BLaER1 treated with 17β-estradiol and CSF1 and Interleukin-3, amounts not matched to agents 10 nM and 100 nM (cell line): ENCODE measurements around the gene STOML1.
A peak's percentile ranks its signal among the peaks of the same experiment; 100 is the strongest.

Source experiments
- H3K27ac ChIP-seq, 11 experiments: shearing (Covaris generic); formaldehyde crosslinking; 2 replicates each; pipeline ENCODE4 v1.8.1; 2022
- H3K27me3 ChIP-seq, 11 experiments: shearing (Covaris generic); formaldehyde crosslinking; 2 replicates each; pipeline ENCODE4 v1.8.1; 2022
- H3K36me3 ChIP-seq, 11 experiments: shearing (Covaris generic); formaldehyde crosslinking; 2 replicates each; pipeline ENCODE4 v1.8.1; 2022
- H3K4me1 ChIP-seq, 10 experiments: shearing (Covaris generic); formaldehyde crosslinking; 2 replicates each; pipeline ENCODE4 v1.8.1; 2022
- H3K4me2 ChIP-seq, 11 experiments: shearing (Covaris generic); formaldehyde crosslinking; 2 replicates each; pipeline ENCODE4 v1.8.1; 2022
- H3K4me3 ChIP-seq, 10 experiments: shearing (Covaris generic); formaldehyde crosslinking; 2 replicates each; pipeline ENCODE4 v1.8.1; 2022
- H3K9ac ChIP-seq, 11 experiments: shearing (Covaris generic); formaldehyde crosslinking; 2 replicates each; pipeline ENCODE4 v1.8.1; 2022
- H3K9me3 ChIP-seq, 11 experiments: shearing (Covaris generic); formaldehyde crosslinking; replicated peaks in 1 of 11; 2 replicates each; pipeline ENCODE4 v1.8.1; 2022
- H4K20me1 ChIP-seq, 11 experiments: shearing (Covaris generic); formaldehyde crosslinking; 2 replicates each; pipeline ENCODE4 v1.8.1; 2022
- Cebpa-rat ChIP-seq, 11 experiments: shearing (Covaris generic); IDR thresholded peaks; 2 replicates each; pipeline ENCODE4 v1.8.1; 2022

STOML1 gene

GRCh38 chr15:73959012-73959581 is 33.0 kb downstream of the STOML1 start:
- TF ChIP-seq Cebpa-rat (IDR thresholded peaks at IDR 0.05) = no peak
- Histone ChIP-seq H3K9me3 (no peaks in the 10 kb centered on the region), H3K4me3 (no peak overlapping the region), H3K27me3 (no peaks in the 10 kb centered on the region), H3K9ac (peak overlapping the region in 3 of 11 experiments; percentile 14 to 31 (median 15); a peak in 5 of 22 replicates), H3K4me2 (peak overlapping the region; percentile 55 to 90 (median 74)), H3K27ac (peak overlapping the region in 9 of 11 experiments; percentile 8 to 49 (median 38); a peak in 10 of 22 replicates), H4K20me1 (no peaks in the 10 kb centered on the region), H3K4me1 (peaks cover 48 to 59% (median 54%) of the 10 kb centered on the region in 10 experiments), H3K36me3 (no peaks in the 10 kb centered on the region)

GRCh38 chr15:73957785-73958184 is 34.3 kb downstream of the STOML1 start:
- H3K27me3 ChIP-seq = no peaks in the 10 kb centered on the region
- no peak overlapping the region for H3K4me3 ChIP-seq
- H3K9ac ChIP-seq = no peak overlapping the region
- peaks cover 50 to 68% (median 57%) of the 10 kb centered on the region in 10 experiments for H3K4me1 ChIP-seq
- H3K4me2 ChIP-seq = peak overlapping the region; percentile 54 to 90 (median 75); a peak in 20 of 22 replicates
- H3K36me3 ChIP-seq = no peaks in the 10 kb centered on the region
- no peaks in the 10 kb centered on the region for H3K9me3 ChIP-seq
- no peaks in the 10 kb centered on the region for H4K20me1 ChIP-seq
- no peak for TF ChIP-seq Cebpa-rat (IDR thresholded peaks at IDR 0.05)
- peak overlapping the region in 4 of 11 experiments; percentile 22 to 43 (median 29); a peak in 7 of 22 replicates for H3K27ac ChIP-seq

GRCh38 chr15:73957276-73957675 is 34.8 kb downstream of the STOML1 start:
- no peak overlapping the region for H3K4me3 ChIP-seq
- H3K36me3 ChIP-seq = no peaks in the 10 kb centered on the region
- H3K4me2 ChIP-seq = peak overlapping the region; percentile 54 to 90 (median 75)
- H4K20me1 ChIP-seq = no peaks in the 10 kb centered on the region
- no peaks in the 10 kb centered on the region for H3K27me3 ChIP-seq
- peak overlapping the region in 6 of 11 experiments; percentile 8 to 43 (median 26); a peak in 8 of 22 replicates for H3K27ac ChIP-seq
- no peak for TF ChIP-seq Cebpa-rat (IDR thresholded peaks at IDR 0.05)
- peaks cover 55 to 73% (median 62%) of the 10 kb centered on the region in 10 experiments for H3K4me1 ChIP-seq
- no peaks in the 10 kb centered on the region for H3K9me3 ChIP-seq
- H3K9ac ChIP-seq = no peak overlapping the region

DNA sequence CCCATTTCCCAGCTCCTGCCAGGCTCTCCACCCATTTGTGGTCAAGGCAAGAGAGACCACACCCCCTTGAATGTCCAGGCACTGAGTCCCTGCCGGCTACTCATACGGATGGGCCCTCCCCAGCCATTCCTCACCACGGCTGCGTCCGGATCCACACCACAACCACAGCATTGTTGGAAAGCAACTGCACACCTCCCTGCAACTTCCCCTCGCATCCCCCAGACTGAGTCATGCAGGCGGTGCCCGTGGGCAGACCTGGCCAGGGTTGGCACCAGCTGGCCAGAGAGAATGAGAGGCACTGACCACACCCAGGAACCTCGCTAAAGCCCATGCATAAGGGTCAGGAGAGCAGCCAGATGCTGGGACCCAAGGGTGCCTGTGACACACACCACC is 35.4 kb downstream of the STOML1 start:
- H3K9ac ChIP-seq = no peak overlapping the region
- no peak for TF ChIP-seq Cebpa-rat (IDR thresholded peaks at IDR 0.05)
- H3K9me3 ChIP-seq = no peaks in the 10 kb centered on the region
- H3K36me3 ChIP-seq = no peaks in the 10 kb centered on the region
- peak overlapping the region; percentile 54 to 90 (median 75) for H3K4me2 ChIP-seq
- no peak overlapping the region for H3K4me3 ChIP-seq
- H3K27ac ChIP-seq = peak overlapping the region in 3 of 11 experiments; percentile 24 to 43 (median 34); a peak in 4 of 22 replicates
- H3K4me1 ChIP-seq = peaks cover 60 to 78% (median 67%) of the 10 kb centered on the region in 10 experiments
- H3K27me3 ChIP-seq = no peaks in the 10 kb centered on the region
- no peaks in the 10 kb centered on the region for H4K20me1 ChIP-seq

DNA sequence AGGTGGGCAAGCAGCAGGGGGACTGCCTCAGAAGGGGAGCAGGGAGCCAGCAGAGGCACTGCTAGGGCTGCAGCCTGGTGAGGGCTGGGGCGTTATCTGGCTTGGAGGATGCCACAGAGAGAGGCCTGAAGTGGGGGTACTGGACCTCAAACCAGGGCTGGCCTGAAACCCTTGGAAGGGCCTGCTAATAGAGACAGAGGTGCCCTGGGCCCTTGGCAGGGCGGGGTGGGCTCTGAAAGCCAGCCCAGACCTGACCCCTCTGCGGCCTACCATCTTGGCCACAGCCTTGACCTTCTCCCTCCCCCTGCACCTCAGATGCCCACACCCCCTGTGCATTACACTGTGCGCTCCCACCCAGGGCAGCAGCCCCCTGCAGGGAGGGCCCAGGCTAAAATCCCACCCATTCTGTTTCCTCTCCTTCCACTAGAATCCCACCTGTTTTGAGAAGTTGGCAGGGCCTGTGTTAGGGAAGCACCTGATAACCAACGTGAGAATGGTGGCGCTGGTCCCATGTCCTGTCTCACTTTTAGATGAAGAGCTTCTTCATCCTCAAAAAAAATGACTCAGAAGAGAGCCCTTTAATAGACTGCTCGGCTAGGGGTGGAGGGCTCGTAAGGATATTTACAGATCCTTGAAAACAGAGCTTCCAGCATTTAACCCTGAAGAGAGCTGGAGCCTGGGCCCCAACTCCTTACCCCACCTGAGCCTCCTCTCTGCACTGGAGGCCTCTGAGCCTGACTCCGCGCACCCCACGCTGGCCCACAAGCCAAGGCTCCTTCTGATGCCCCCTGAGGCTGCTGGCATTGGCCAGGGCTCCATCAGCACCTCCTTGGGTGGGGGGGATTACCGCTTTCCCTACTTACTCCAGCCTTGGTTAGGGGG is 36.0 kb downstream of the STOML1 start:
- Histone ChIP-seq H3K4me2 (peak overlapping the region; percentile 54 to 90 (median 75)), H3K4me1 (peaks cover 66 to 85% (median 73%) of the 10 kb centered on the region in 10 experiments)

GRCh38 chr15:73955326-73955725 is 36.8 kb downstream of the STOML1 start:
- Histone ChIP-seq H3K9ac (no peak overlapping the region), H3K27me3 (no peaks in the 10 kb centered on the region), H3K36me3 (no peaks in the 10 kb centered on the region), H4K20me1 (no peaks in the 10 kb centered on the region), H3K27ac (no peak overlapping the region), H3K4me1 (peaks cover 72 to 87% (median 79%) of the 10 kb centered on the region in 10 experiments), H3K4me2 (peak overlapping the region in 2 of 11 experiments; percentile 87; a peak in 3 of 22 replicates), H3K4me3 (no peak overlapping the region), H3K9me3 (no peaks in the 10 kb centered on the region)
- TF ChIP-seq Cebpa-rat (IDR thresholded peaks at IDR 0.05) = no peak

More for the DNA sequence above, 36.0 kb downstream of the STOML1 start:
- no peaks in the 10 kb centered on the region for H3K9me3 ChIP-seq
- H3K4me3 ChIP-seq = no peak overlapping the region
- no peaks in the 10 kb centered on the region for H4K20me1 ChIP-seq
- H3K9ac ChIP-seq = no peak overlapping the region; a peak in 1 of 22 replicates
- H3K27me3 ChIP-seq = no peaks in the 10 kb centered on the region
- H3K36me3 ChIP-seq = no peaks in the 10 kb centered on the region
- no peak for TF ChIP-seq Cebpa-rat (IDR thresholded peaks at IDR 0.05)
- H3K27ac ChIP-seq = no peak overlapping the region

- Histone ChIP-seq H3K9me3 (no peaks in the 10 kb centered on the region), H3K9ac (peak overlapping the region in 1 of 11 experiments; percentile 5; a peak in 1 of 22 replicates), H3K4me1 (peaks cover 65 to 85% (median 75%) of the 10 kb centered on the region in 10 experiments), H3K27ac (no peak overlapping the region), H3K27me3 (no peaks in the 10 kb centered on the region), H3K4me2 (peak overlapping the region in 7 of 11 experiments; percentile 3 to 44 (median 14); a peak in 8 of 22 replicates), H3K4me3 (no peak overlapping the region), H4K20me1 (0 out of 22 replicates have a peak, but pooled peaks cover 0 to 3% (median 0%) of the 10 kb centered on the region in 11 experiments), H3K36me3 (no peaks in the 10 kb centered on the region)
- TF ChIP-seq Cebpa-rat (IDR thresholded peaks at IDR 0.05) = no peak
Measured at GRCh38 chr15:73954188-73955145, 37.6 kb downstream of the STOML1 start.
